ENCODE results near the gene PDE9A.

The PDE9A gene

GRCh38 chr21:42615924-42616323 lies 37.5 kb upstream of the PDE9A start:
- Histone ChIP-seq H3K4me2 (ENCODE audit: insufficient read depth, low read length) (no peak overlapping the region), H3K27ac (ENCODE audit: low read length) (no peak overlapping the region), H3K4me1 (ENCODE audit: insufficient read depth, low read length) (peaks cover 24% of the 10 kb centered on the region), H3K27me3 (ENCODE audit: insufficient read depth, low read length, poor library complexity) (peaks cover 13% of the 10 kb centered on the region), H3K4me3 (ENCODE audit: low read depth in 1 of 2, low read length in 2 of 2) (no peak overlapping the region), H4K20me1 (ENCODE audit: insufficient read depth, low read length) (peaks cover 15% of the 10 kb centered on the region; the same call in 1 of the 2 replicates), H2AFZ (ENCODE audit: low read depth, low read length) (no peak overlapping the region), H3K36me3 (ENCODE audit: insufficient read depth, low read length) (no peaks in the 10 kb centered on the region), H3K9ac (ENCODE audit: low read depth, low read length) (no peak overlapping the region), H3K9me3 (ENCODE audit: insufficient read depth, low read length, severe bottlenecking) (no peaks in the 10 kb centered on the region), H3K79me2 (ENCODE audit: insufficient read depth, low read length) (no peaks in the 10 kb centered on the region)
- ATAC-seq (ENCODE audit: insufficient read depth, low read depth): no peak
- TF ChIP-seq, protein P1, sequence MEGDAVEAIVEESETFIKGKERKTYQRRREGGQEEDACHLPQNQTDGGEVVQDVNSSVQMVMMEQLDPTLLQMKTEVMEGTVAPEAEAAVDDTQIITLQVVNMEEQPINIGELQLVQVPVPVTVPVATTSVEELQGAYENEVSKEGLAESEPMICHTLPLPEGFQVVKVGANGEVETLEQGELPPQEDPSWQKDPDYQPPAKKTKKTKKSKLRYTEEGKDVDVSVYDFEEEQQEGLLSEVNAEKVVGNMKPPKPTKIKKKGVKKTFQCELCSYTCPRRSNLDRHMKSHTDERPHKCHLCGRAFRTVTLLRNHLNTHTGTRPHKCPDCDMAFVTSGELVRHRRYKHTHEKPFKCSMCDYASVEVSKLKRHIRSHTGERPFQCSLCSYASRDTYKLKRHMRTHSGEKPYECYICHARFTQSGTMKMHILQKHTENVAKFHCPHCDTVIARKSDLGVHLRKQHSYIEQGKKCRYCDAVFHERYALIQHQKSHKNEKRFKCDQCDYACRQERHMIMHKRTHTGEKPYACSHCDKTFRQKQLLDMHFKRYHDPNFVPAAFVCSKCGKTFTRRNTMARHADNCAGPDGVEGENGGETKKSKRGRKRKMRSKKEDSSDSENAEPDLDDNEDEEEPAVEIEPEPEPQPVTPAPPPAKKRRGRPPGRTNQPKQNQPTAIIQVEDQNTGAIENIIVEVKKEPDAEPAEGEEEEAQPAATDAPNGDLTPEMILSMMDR (IDR thresholded peaks at IDR 0.05; ENCODE audit: borderline replicate concordance, extremely low read depth, low read length, poor library complexity, severe bottlenecking): no peak
- TF ChIP-seq EZH2 (IDR thresholded peaks at IDR 0.05; ENCODE audit: borderline replicate concordance, low read depth, low read length, severe bottlenecking): no peak
- DNase-seq: no peak

DNA sequence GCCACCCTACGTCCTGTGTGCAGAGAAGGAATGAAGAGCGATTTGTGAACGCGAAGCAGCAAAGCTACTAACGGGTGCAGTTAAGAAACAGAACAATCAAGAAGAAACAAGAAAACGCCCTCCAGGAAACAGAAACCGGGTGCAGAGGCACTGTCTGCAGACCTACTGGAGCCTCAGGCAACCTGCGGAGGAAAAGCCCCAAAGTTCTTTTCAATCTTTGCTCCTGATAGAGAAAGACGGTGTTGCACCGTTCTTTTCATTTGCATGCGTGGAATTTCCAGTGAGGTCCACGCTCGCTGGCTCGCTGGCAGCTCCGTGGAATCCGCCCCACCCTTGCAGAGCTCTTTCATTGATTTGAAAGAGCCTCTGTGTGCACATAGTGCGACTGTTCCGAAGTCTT lies 37.0 kb upstream of the PDE9A start:
- Histone ChIP-seq H3K27me3 (ENCODE audit: insufficient read depth, low read length, poor library complexity) (peaks cover 13% of the 10 kb centered on the region), H3K4me1 (ENCODE audit: insufficient read depth, low read length) (peaks cover 24% of the 10 kb centered on the region), H4K20me1 (ENCODE audit: insufficient read depth, low read length) (peaks cover 15% of the 10 kb centered on the region; the same call in 1 of the 2 replicates), H3K36me3 (ENCODE audit: insufficient read depth, low read length) (no peaks in the 10 kb centered on the region), H2AFZ (ENCODE audit: low read depth, low read length) (no peak overlapping the region), H3K4me3 (ENCODE audit: low read depth in 1 of 2, low read length in 2 of 2) (no peak overlapping the region), H3K9ac (ENCODE audit: low read depth, low read length) (no peak overlapping the region), H3K79me2 (ENCODE audit: insufficient read depth, low read length) (no peaks in the 10 kb centered on the region), H3K9me3 (ENCODE audit: insufficient read depth, low read length, severe bottlenecking) (no peaks in the 10 kb centered on the region), H3K4me2 (ENCODE audit: insufficient read depth, low read length) (no peak overlapping the region), H3K27ac (ENCODE audit: low read length) (no peak overlapping the region)
- TF ChIP-seq, protein P1 (IDR thresholded peaks at IDR 0.05; ENCODE audit: borderline replicate concordance, extremely low read depth, low read length, poor library complexity, severe bottlenecking): no peak
- TF ChIP-seq EZH2 (IDR thresholded peaks at IDR 0.05; ENCODE audit: borderline replicate concordance, low read depth, low read length, severe bottlenecking): no peak
- no peak for ATAC-seq (ENCODE audit: insufficient read depth, low read depth)
- no peak for DNase-seq

GRCh38 chr21:42616941-42617340 lies 36.5 kb upstream of the PDE9A start:
- Histone ChIP-seq H3K4me2 (ENCODE audit: insufficient read depth, low read length) (no peak overlapping the region), H3K9ac (ENCODE audit: low read depth, low read length) (no peak overlapping the region), H4K20me1 (ENCODE audit: insufficient read depth, low read length) (peaks cover 15% of the 10 kb centered on the region; the same call in 1 of the 2 replicates), H3K9me3 (ENCODE audit: insufficient read depth, low read length, severe bottlenecking) (no peaks in the 10 kb centered on the region), H3K27ac (ENCODE audit: low read length) (no peak overlapping the region), H3K27me3 (ENCODE audit: insufficient read depth, low read length, poor library complexity) (peaks cover 15% of the 10 kb centered on the region), H3K36me3 (ENCODE audit: insufficient read depth, low read length) (no peaks in the 10 kb centered on the region), H3K79me2 (ENCODE audit: insufficient read depth, low read length) (no peaks in the 10 kb centered on the region), H3K4me1 (ENCODE audit: insufficient read depth, low read length) (peaks cover 24% of the 10 kb centered on the region), H3K4me3 (ENCODE audit: low read depth in 1 of 2, low read length in 2 of 2) (no peak overlapping the region), H2AFZ (ENCODE audit: low read depth, low read length) (no peak overlapping the region)
- ATAC-seq (ENCODE audit: insufficient read depth, low read depth): no peak
- DNase-seq: no peak
- no peak for TF ChIP-seq EZH2 (IDR thresholded peaks at IDR 0.05; ENCODE audit: borderline replicate concordance, low read depth, low read length, severe bottlenecking)
- TF ChIP-seq, protein P1 (IDR thresholded peaks at IDR 0.05; ENCODE audit: borderline replicate concordance, extremely low read depth, low read length, poor library complexity, severe bottlenecking): no peak

- Histone ChIP-seq H3K36me3 (ENCODE audit: insufficient read depth, low read length) (no peaks in the 10 kb centered on the region), H3K4me3 (ENCODE audit: low read depth in 1 of 2, low read length in 2 of 2) (no peak overlapping the region), H3K4me1 (ENCODE audit: insufficient read depth, low read length) (peaks cover 24% of the 10 kb centered on the region), H3K79me2 (ENCODE audit: insufficient read depth, low read length) (no peaks in the 10 kb centered on the region), H3K9ac (ENCODE audit: low read depth, low read length) (no peak overlapping the region), H3K4me2 (ENCODE audit: insufficient read depth, low read length) (no peak overlapping the region), H4K20me1 (ENCODE audit: insufficient read depth, low read length) (peaks cover 15% of the 10 kb centered on the region; the same call in 1 of the 2 replicates), H3K9me3 (ENCODE audit: insufficient read depth, low read length, severe bottlenecking) (no peaks in the 10 kb centered on the region), H2AFZ (ENCODE audit: low read depth, low read length) (no peak overlapping the region), H3K27me3 (ENCODE audit: insufficient read depth, low read length, poor library complexity) (peaks cover 15% of the 10 kb centered on the region), H3K27ac (ENCODE audit: low read length) (no peak overlapping the region)
- DNase-seq (no peak), ATAC-seq (ENCODE audit: insufficient read depth, low read depth) (no peak)
- TF ChIP-seq, protein P1 (IDR thresholded peaks at IDR 0.05; ENCODE audit: borderline replicate concordance, extremely low read depth, low read length, poor library complexity, severe bottlenecking): no peak
- TF ChIP-seq EZH2 (IDR thresholded peaks at IDR 0.05; ENCODE audit: borderline replicate concordance, low read depth, low read length, severe bottlenecking): no peak
These were observed 35.9 kb upstream of the PDE9A start for GRCh38 chr21:42617486-42617885.

All from DND-41 (cell line).